Neural progenitor cell (in vitro differentiated cells): ENCODE data around the gene PREX1. TPM values are rescaled to one million over a fixed set of nuclear protein-coding genes. Genes with fewer than 3 reads are reported as not detected.

ENCODE experiments used
- DNase-seq: peaks from one replicate; pipeline ENCODE4 v3.0.0-alpha.2; 2016; ENCODE audit warnings: low spot score
- H2AFZ ChIP-seq: fragments of 200-600 bp; sonication (generic); replicated peaks from 2 replicates; pipeline ENCODE4 v1.6.1; 2016; ENCODE audit warnings: antibody characterized with exemption
- H3F3A ChIP-seq: fragments of 200-600 bp; sonication (generic); 2 replicates; pipeline ENCODE4 v1.6.1; 2016; ENCODE audit warnings: antibody characterized with exemption, low read depth
- H3K27ac ChIP-seq: fragments of 200-600 bp; sonication (generic); 2 replicates; pipeline ENCODE4 v1.5.1; 2016; ENCODE audit warnings: mild to moderate bottlenecking
- H3K27me3 ChIP-seq: fragments of 200-600 bp; sonication (generic); 2 replicates; pipeline ENCODE4 v1.6.1; 2016; ENCODE audit warnings: mild to moderate bottlenecking, moderate library complexity
- H3K36me3 ChIP-seq: fragments of 200-600 bp; sonication (generic); 2 replicates; pipeline ENCODE4 v1.5.1; 2016
- H3K4me1 ChIP-seq: fragments of 200-600 bp; sonication (generic); 2 replicates; pipeline ENCODE4 v1.6.1; 2016; ENCODE audit warnings: mixed run types
- H3K4me2 ChIP-seq: fragments of 200-600 bp; sonication (generic); 2 replicates; pipeline ENCODE4 v1.6.1; 2016
- H3K4me3 ChIP-seq: fragments of 200-600 bp; sonication (generic); 2 replicates; pipeline ENCODE4 v1.5.1; 2016
- H3K79me2 ChIP-seq: fragments of 200-600 bp; sonication (generic); 2 replicates; pipeline ENCODE4 v1.6.1; 2016; ENCODE audit warnings: low read depth
- H3K9ac ChIP-seq: fragments of 200-600 bp; sonication (generic); 2 replicates; pipeline ENCODE4 v1.6.1; 2016
- H3K9me3 ChIP-seq: fragments of 200-600 bp; sonication (generic); 2 replicates; pipeline ENCODE4 v1.5.1; 2016; ENCODE audit warnings: low read depth
- H4K20me1 ChIP-seq: fragments of 200-600 bp; sonication (generic); 2 replicates; pipeline ENCODE4 v1.6.1; 2016; ENCODE audit warnings: low read depth
- H3K27ac Mint-ChIP-seq: 3 replicates; pipeline ENCODE4 v1.8.0; 2021; ENCODE audit warnings: mixed read lengths
- H3K27me3 Mint-ChIP-seq: 2 replicates; pipeline ENCODE4 v1.8.0; 2022; ENCODE audit warnings: low read depth, mild to moderate bottlenecking, inconsistent platforms, moderate library complexity, mixed read lengths; ENCODE audit not compliant: insufficient read depth
- H3K36me3 Mint-ChIP-seq: 3 replicates; pipeline ENCODE4 v1.8.0; 2021; ENCODE audit warnings: mixed read lengths
- H3K4me1 Mint-ChIP-seq: 3 replicates; pipeline ENCODE4 v1.8.0; 2021; ENCODE audit warnings: mixed read lengths
- H3K4me3 Mint-ChIP-seq: 3 replicates; pipeline ENCODE4 v1.8.0; 2021; ENCODE audit warnings: mild to moderate bottlenecking, moderate library complexity, mixed read lengths
- H3K9me3 Mint-ChIP-seq: 3 replicates; pipeline ENCODE4 v1.8.0; 2020; ENCODE audit warnings: mixed read lengths
- CTCF ChIP-seq: fragments of 200-600 bp; sonication (generic); IDR thresholded peaks from 2 replicates; pipeline ENCODE4 v1.5.1; 2017; ENCODE audit warnings: antibody characterized with exemption, mild to moderate bottlenecking
- EZH2 ChIP-seq: fragments of 200-600 bp; sonication (generic); IDR thresholded peaks from 2 replicates; pipeline ENCODE4 v1.6.1; 2017; ENCODE audit warnings: antibody characterized with exemption, mild to moderate bottlenecking, moderate library complexity
- EZH2phosphoT487 ChIP-seq: fragments of 200-600 bp; sonication (generic); IDR thresholded peaks from 2 replicates; pipeline ENCODE4 v1.6.1; 2017; ENCODE audit warnings: antibody characterized with exemption
- total RNA-seq: library from RNA; depleted of rRNA; stranded (reverse); fragments of >200 nt; gene quantifications from 2 replicates; pipeline ENCODE4 v1.2.3, GENCODE V29; 2015; ENCODE audit warnings: low replicate concordance

Gene PREX1
- total RNA-seq, 1 donor from 2014 or later: 4.5 TPM

GRCh38 chr20:48626226-48626937 lies 201.4 kb downstream of the PREX1 start:
- peaks cover 19% of the 10 kb centered on the region for H3K36me3 Mint-ChIP-seq

GRCh38 chr20:48625136-48625900 lies 202.5 kb downstream of the PREX1 start:
- no peaks in the 10 kb centered on the region for H3K36me3 ChIP-seq
- H3K4me3 Mint-ChIP-seq: no peak overlapping the region
- H2AFZ ChIP-seq: no peak overlapping the region
- H3F3A ChIP-seq: no peaks in the 10 kb centered on the region
- H3K9me3 ChIP-seq: no peaks in the 10 kb centered on the region
- H3K4me1 ChIP-seq: no peaks in the 10 kb centered on the region
- no peak overlapping the region for H3K9ac ChIP-seq
- peaks cover 2% of the 10 kb centered on the region for H3K27me3 Mint-ChIP-seq
- H3K4me2 ChIP-seq: no peak overlapping the region
- TF ChIP-seq CTCF (no peak), EZH2phosphoT487 (no peak), EZH2 (no peak)
- DNase-seq: no peak
- peaks cover 14% of the 10 kb centered on the region for H3K36me3 Mint-ChIP-seq
- H3K79me2 ChIP-seq: no peaks in the 10 kb centered on the region
- no peaks in the 10 kb centered on the region for H4K20me1 ChIP-seq
- no peak overlapping the region for H3K4me3 ChIP-seq
- H3K27ac Mint-ChIP-seq: no peak overlapping the region
- H3K4me1 Mint-ChIP-seq: peaks cover 5% of the 10 kb centered on the region
- no peaks in the 10 kb centered on the region for H3K9me3 Mint-ChIP-seq
- no peak overlapping the region for H3K27ac ChIP-seq
- no peaks in the 10 kb centered on the region for H3K27me3 ChIP-seq

More at GRCh38 chr20:48626226-48626937, 201.4 kb downstream of the PREX1 start:
- H3K4me1 ChIP-seq: no peaks in the 10 kb centered on the region
- H3K9me3 ChIP-seq: no peaks in the 10 kb centered on the region
- H3K4me3 ChIP-seq: no peak overlapping the region
- H3K4me1 Mint-ChIP-seq: no peaks in the 10 kb centered on the region
- H3K27ac Mint-ChIP-seq: no peak overlapping the region
- H4K20me1 ChIP-seq: no peaks in the 10 kb centered on the region
- no peaks in the 10 kb centered on the region for H3K36me3 ChIP-seq
- no peak for DNase-seq
- H3K4me3 Mint-ChIP-seq: no peak overlapping the region
- H3K27me3 Mint-ChIP-seq: peaks cover 2% of the 10 kb centered on the region
- H3K27ac ChIP-seq: no peak overlapping the region
- H2AFZ ChIP-seq: no peak overlapping the region
- TF ChIP-seq EZH2 (no peak), CTCF (no peak), EZH2phosphoT487 (no peak)
- no peaks in the 10 kb centered on the region for H3K9me3 Mint-ChIP-seq
- no peaks in the 10 kb centered on the region for H3K79me2 ChIP-seq
- no peak overlapping the region for H3K4me2 ChIP-seq
- H3F3A ChIP-seq: no peaks in the 10 kb centered on the region
- H3K27me3 ChIP-seq: no peaks in the 10 kb centered on the region
- H3K9ac ChIP-seq: no peak overlapping the region

- H3K9me3 Mint-ChIP-seq: no peaks in the 10 kb centered on the region
- no peak overlapping the region for H3K27ac Mint-ChIP-seq
- H3K4me1 Mint-ChIP-seq: peaks cover 6% of the 10 kb centered on the region
- H3K4me1 ChIP-seq: no peaks in the 10 kb centered on the region
- no peak overlapping the region for H3K9ac ChIP-seq
- peaks cover 14% of the 10 kb centered on the region for H3K36me3 Mint-ChIP-seq
- H3K4me2 ChIP-seq: no peak overlapping the region
- H3K27me3 Mint-ChIP-seq: peaks cover 5% of the 10 kb centered on the region
- no peak overlapping the region for H2AFZ ChIP-seq
- H3K27me3 ChIP-seq: no peaks in the 10 kb centered on the region
- no peaks in the 10 kb centered on the region for H3K36me3 ChIP-seq
- TF ChIP-seq CTCF: no peak
- TF ChIP-seq EZH2phosphoT487: no peak
- no peak for TF ChIP-seq EZH2
- H4K20me1 ChIP-seq: no peaks in the 10 kb centered on the region
- no peak for DNase-seq
- H3K4me3 ChIP-seq: no peak overlapping the region
- H3K79me2 ChIP-seq: no peaks in the 10 kb centered on the region
- no peaks in the 10 kb centered on the region for H3K9me3 ChIP-seq
- H3F3A ChIP-seq: no peaks in the 10 kb centered on the region
- H3K4me3 Mint-ChIP-seq: no peak overlapping the region
- no peak overlapping the region for H3K27ac ChIP-seq
Measured at GRCh38 chr20:48624315-48625020, 203.3 kb downstream of the PREX1 start.
